Measurements from ENCODE around the gene CDCA7.

DNA sequence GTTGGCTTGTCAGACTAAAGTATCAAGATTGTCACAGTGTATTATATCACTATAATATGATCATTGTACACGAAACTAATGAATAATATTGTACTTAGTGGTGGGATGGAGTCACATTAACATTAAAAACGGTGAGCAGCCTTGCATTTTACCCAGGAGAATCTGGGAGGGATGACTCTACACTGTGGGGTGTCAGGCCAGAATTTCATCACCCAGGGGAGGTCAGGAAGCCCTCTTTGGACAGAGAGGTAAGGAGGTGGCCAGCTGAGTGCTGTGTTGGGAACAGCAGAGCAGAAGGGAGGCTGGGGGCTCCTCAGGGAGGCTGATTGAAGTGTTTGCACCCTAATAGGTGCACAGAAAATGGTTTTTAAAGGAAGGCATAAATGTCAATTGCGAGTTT, 33.0 kb downstream of the CDCA7 start:
- TF ChIP-seq NFRKB (IDR thresholded peaks at IDR 0.05) (no peak), ZNF384 (IDR thresholded peaks at IDR 0.05) (no peak), TARDBP (IDR thresholded peaks at IDR 0.05) (no peak), ARNT (IDR thresholded peaks at IDR 0.05) (no peak)

Data from HEK293T (cell line).